ENCODE results near the gene TTC7B. TPM values are rescaled to one million over a fixed set of nuclear protein-coding genes. Genes with fewer than 3 reads are reported as not detected.

The TTC7B gene
- total RNA-seq, 4 donors from 2014 or later: 14.3 to 48.9 (median 32.5) TPM

GRCh38 chr14:90487462-90487861, 328.8 kb downstream of the TTC7B start:
- Histone ChIP-seq H3K27me3 (peaks cover 4% of the 10 kb centered on the region), H3K9me3 (no peaks in the 10 kb centered on the region), H3K4me3 (no peak overlapping the region), H3K36me3 (no peaks in the 10 kb centered on the region), H3K27ac (no peak overlapping the region), H3K4me1 (peaks cover 13% of the 10 kb centered on the region)
- 100% methylated on average over 4 of the region's 4 CpGs for WGBS
- TF ChIP-seq EP300 (IDR thresholded peaks at IDR 0.05) (no peak), POLR2A (IDR thresholded peaks at IDR 0.05) (no peak), POLR2AphosphoS5 (IDR thresholded peaks at IDR 0.05) (no peak), CTCF (IDR thresholded peaks at IDR 0.05) (no peak)
- no peak for DNase-seq (ENCODE audit: low spot score in 2 of 2)

GRCh38 chr14:90487031-90487430, 329.2 kb downstream of the TTC7B start:
- no peak for DNase-seq (ENCODE audit: low spot score in 2 of 2)
- 49% methylated on average over 4 of the region's 4 CpGs for WGBS

GRCh38 chr14:90484291-90484690, 331.9 kb downstream of the TTC7B start:
- no peak for DNase-seq (ENCODE audit: low spot score in 2 of 2)
- Histone ChIP-seq H3K36me3 (no peaks in the 10 kb centered on the region), H3K9me3 (no peaks in the 10 kb centered on the region), H3K4me1 (peaks cover 3% of the 10 kb centered on the region), H3K4me3 (no peak overlapping the region), H3K27ac (no peak overlapping the region), H3K27me3 (peaks cover 7% of the 10 kb centered on the region)
- WGBS: 83% methylated on average over 3 of the region's 3 CpGs
- TF ChIP-seq POLR2AphosphoS5 (IDR thresholded peaks at IDR 0.05) (no peak), CTCF (IDR thresholded peaks at IDR 0.05) (no peak), EP300 (IDR thresholded peaks at IDR 0.05) (no peak), POLR2A (IDR thresholded peaks at IDR 0.05) (no peak)

More at GRCh38 chr14:90487031-90487430, 329.2 kb downstream of the TTC7B start:
- no peaks in the 10 kb centered on the region for H3K9me3 ChIP-seq
- H3K4me1 ChIP-seq: peaks cover 13% of the 10 kb centered on the region
- no peaks in the 10 kb centered on the region for H3K36me3 ChIP-seq
- no peak overlapping the region for H3K4me3 ChIP-seq
- H3K27me3 ChIP-seq: peaks cover 4% of the 10 kb centered on the region
- TF ChIP-seq CTCF (IDR thresholded peaks at IDR 0.05) (no peak), EP300 (IDR thresholded peaks at IDR 0.05) (no peak), POLR2A (IDR thresholded peaks at IDR 0.05) (no peak), POLR2AphosphoS5 (IDR thresholded peaks at IDR 0.05) (no peak)
- H3K27ac ChIP-seq: no peak overlapping the region

GRCh38 chr14:90483571-90483974, 332.7 kb downstream of the TTC7B start:
- WGBS: 30% methylated on average over 11 of the region's 11 CpGs

GRCh38 chr14:90483117-90483516, 333.1 kb downstream of the TTC7B start:
- TF ChIP-seq EP300 (IDR thresholded peaks at IDR 0.05): no peak
- no peak for TF ChIP-seq CTCF (IDR thresholded peaks at IDR 0.05)
- no peak for TF ChIP-seq POLR2AphosphoS5 (IDR thresholded peaks at IDR 0.05)
- TF ChIP-seq POLR2A (IDR thresholded peaks at IDR 0.05): no peak
- H3K9me3 ChIP-seq: no peaks in the 10 kb centered on the region
- no peak for DNase-seq (ENCODE audit: low spot score in 2 of 2)
- no peak overlapping the region for H3K27ac ChIP-seq
- WGBS: 83% methylated on average over 2 of the region's 2 CpGs
- H3K4me1 ChIP-seq: peaks cover 3% of the 10 kb centered on the region
- no peak overlapping the region for H3K4me3 ChIP-seq
- peaks cover 8% of the 10 kb centered on the region for H3K27me3 ChIP-seq
- no peaks in the 10 kb centered on the region for H3K36me3 ChIP-seq

More at GRCh38 chr14:90483571-90483974, 332.7 kb downstream of the TTC7B start:
- DNase-seq (ENCODE audit: low spot score in 2 of 2): no peak
- TF ChIP-seq CTCF (IDR thresholded peaks at IDR 0.05) (no peak), EP300 (IDR thresholded peaks at IDR 0.05) (no peak), POLR2AphosphoS5 (IDR thresholded peaks at IDR 0.05) (no peak), POLR2A (IDR thresholded peaks at IDR 0.05) (no peak)
- Histone ChIP-seq H3K9me3 (no peaks in the 10 kb centered on the region), H3K4me1 (peaks cover 3% of the 10 kb centered on the region), H3K27ac (no peak overlapping the region), H3K36me3 (no peaks in the 10 kb centered on the region), H3K27me3 (peaks cover 8% of the 10 kb centered on the region), H3K4me3 (no peak overlapping the region)
